ENCODE measurements around the gene SCGB3A2. TPM values are rescaled to one million over a fixed set of nuclear protein-coding genes. Genes with fewer than 3 reads are reported as not detected.
"Not testable (repeated sequence)": the region's sequence is repeated elsewhere in the genome, so short reads cannot be mapped to it uniquely, and the experiment has no call there.

SCGB3A2 gene
- total RNA-seq, 1 donor from 2014 or later: 1.0 TPM

GRCh38 chr5:147859962-147860640 is 18.4 kb upstream of the SCGB3A2 start:
- DNase-seq (ENCODE audit: low spot score) (no peak), ATAC-seq (no peak)
- intact Hi-C loops (cut with DNase I): no loop called here

GRCh38 chr5:147860641-147861025 is 17.9 kb upstream of the SCGB3A2 start:
- intact Hi-C loops (cut with DNase I): no loop called here
- DNase-seq (ENCODE audit: low spot score) (no peak), ATAC-seq (no peak)

DNA sequence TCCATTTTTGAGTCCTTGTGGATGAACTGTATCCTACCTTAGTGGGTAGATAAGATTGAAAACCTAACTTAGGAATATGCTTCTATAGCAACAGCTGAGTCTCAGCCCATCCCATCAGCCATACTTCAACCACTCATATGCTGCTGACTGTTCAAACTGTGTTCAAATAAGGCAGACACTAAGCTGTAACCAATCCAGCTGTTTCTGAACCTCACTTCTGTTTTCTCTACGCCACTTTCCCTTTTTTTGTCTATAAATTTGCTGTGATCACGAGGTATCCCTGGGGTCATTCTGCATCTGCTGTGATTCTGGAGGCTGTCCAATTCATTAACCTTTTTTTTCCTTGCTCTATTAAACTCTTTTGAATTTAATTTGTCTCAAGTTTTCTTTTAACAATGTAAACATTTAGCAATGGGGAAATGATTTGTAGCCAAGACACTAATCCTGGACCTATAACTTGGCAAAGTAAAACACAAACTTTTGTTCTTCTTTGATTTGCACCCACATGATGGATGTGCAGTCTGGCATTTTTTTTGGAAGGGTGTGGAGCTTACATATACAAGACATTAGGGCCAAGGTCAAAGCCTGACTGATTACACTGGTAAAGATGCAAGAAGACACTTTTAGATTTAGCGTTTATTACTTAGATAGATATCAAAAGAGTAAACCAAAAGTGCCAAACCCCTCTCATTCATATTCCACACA is 14.9 kb upstream of the SCGB3A2 start:
- no peak for ATAC-seq
- no peak for DNase-seq (ENCODE audit: low spot score)
- intact Hi-C loops (cut with DNase I): no loop called here

- intact Hi-C loops (cut with DNase I): no loop called here
- DNase-seq (ENCODE audit: low spot score): no peak
- ATAC-seq: no peak
These were observed 9.4 kb upstream of the SCGB3A2 start for GRCh38 chr5:147869112-147869511.

- ATAC-seq; DNase-seq (ENCODE audit: low spot score); intact Hi-C loops (cut with DNase I): not testable (repeated sequence)
These were observed 8.6 kb upstream of the SCGB3A2 start for GRCh38 chr5:147869892-147870291.

GRCh38 chr5:147871980-147872549 is 6.4 kb upstream of the SCGB3A2 start:
- ATAC-seq; DNase-seq (ENCODE audit: low spot score); intact Hi-C loops (cut with DNase I): not testable (repeated sequence)

- DNase-seq (ENCODE audit: low spot score); intact Hi-C loops (cut with DNase I); ATAC-seq: not testable (repeated sequence)
These were observed 5.6 kb upstream of the SCGB3A2 start for GRCh38 chr5:147872744-147873435.

GRCh38 chr5:147874118-147874875 is 4.2 kb upstream of the SCGB3A2 start:
- intact Hi-C loops (cut with DNase I); ATAC-seq; DNase-seq (ENCODE audit: low spot score): not testable (repeated sequence)

GRCh38 chr5:147874910-147875367 is 3.6 kb upstream of the SCGB3A2 start:
- DNase-seq (ENCODE audit: low spot score) (no peak), ATAC-seq (no peak)
- intact Hi-C loops (cut with DNase I): no loop called here

DNA sequence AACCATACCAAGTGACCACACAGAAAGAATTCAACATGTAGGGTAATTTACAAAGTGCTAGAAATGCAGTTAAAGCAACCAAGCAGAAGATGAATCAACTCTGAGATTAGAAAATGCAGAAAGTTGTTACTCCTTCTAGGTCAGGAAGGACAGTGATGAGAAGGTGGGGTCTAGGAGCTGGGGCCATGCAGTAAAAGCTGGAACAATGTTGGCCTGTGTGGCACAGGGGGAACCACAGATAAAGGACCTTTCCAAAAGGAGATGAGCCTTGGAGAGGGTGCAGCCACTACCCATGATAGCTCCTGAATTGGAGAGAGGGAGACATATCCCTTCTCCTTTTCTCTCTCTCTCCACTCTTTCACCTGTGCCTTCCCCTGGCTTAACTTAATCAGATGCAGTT is 2.4 kb upstream of the SCGB3A2 start:
- no peak for ATAC-seq
- DNase-seq (ENCODE audit: low spot score): no peak
- intact Hi-C loops (cut with DNase I): no loop called here

- no peak for ATAC-seq
- DNase-seq (ENCODE audit: low spot score): no peak
- intact Hi-C loops (cut with DNase I): no loop called here
These were observed 1.9 kb upstream of the SCGB3A2 start for GRCh38 chr5:147876626-147877025.

DNA sequence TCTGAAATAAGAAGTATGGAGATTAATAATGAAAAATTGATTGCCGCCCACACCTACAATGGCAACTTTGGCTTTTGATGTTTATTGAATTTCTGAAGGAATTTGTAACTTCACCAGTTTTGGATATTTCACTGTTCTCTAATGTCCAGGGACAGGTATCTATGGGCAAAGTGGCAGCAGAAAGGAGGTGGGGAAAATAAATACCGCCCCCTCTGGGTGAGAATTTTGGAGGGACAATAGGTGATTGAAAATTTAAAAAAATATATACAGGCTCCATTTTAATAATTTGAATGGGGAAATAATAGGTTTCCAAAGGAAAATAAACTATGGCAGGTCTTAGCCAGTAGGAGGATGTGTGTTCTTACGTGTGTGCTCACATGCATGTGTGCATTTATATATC is 1.3 kb downstream of the SCGB3A2 start:
- ATAC-seq (no peak), DNase-seq (ENCODE audit: low spot score) (no peak)
- intact Hi-C loops (cut with DNase I): no loop called here

- intact Hi-C loops (cut with DNase I): no loop called here
- ATAC-seq: no peak
- DNase-seq (ENCODE audit: low spot score): no peak
These were observed 2.0 kb downstream of the SCGB3A2 start for GRCh38 chr5:147880487-147880886.

DNA sequence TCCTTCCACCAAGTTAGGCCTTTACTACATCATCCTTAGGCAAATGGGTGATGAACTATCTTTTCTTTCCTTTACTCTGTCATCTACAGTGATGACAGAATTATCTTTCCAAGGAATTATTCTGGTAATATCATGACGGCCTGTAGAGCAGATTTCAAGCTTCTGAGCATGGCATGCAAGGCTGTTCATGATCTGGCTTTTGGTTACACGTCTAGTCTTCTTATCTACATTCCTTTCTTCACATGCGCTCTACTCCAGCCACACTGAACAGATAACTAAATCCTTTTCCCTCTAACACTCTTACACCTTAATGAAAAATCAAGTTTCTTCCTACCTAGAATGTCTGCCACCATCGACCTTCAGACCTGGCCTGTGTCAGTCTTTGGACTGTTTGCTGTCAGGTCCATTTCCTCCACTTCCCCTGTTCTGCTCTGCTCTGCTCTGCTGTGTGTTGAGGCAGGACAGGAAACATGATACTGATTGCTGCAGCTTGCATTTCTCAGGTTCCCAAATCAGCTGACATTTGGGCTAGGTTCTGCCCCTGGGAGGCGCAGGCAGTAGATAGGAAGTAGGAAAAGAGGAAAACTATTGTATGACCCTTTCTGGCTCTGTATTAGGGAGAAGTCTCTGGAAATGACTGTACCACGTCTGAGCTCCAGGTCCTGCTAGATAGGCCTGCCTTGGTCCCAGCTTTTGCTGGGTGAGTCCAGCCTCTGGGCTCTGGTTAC is 4.2 kb downstream of the SCGB3A2 start:
- intact Hi-C loops (cut with DNase I): no loop called here
- DNase-seq (ENCODE audit: low spot score) (no peak), ATAC-seq (no peak)

DNA sequence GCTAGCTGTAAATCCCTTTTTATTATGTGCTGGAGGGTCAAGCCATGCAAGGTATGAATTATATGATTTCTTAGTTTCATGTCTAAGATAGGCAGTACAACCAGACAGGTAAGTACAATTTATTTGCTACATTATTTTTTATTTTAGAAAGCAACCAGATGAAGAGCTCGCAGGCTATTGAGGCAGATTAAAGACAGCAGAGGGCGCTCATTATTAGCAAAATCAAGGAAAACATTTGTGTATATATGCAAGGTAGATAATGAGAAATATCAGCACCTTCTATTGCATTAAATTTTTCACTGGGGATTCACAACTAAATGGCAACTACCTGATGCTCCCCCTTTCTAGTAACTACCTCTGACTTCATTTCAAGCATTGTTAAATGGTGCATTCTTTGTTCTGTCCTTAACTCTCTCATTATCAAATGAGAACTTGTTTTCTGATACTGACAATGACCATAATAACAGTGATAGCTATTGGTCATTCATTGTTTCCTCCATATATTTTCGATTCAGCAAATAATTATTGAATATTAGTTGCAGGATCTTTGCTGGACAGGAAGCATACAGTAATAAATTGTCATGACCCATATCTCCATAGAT is 8.6 kb downstream of the SCGB3A2 start:
- intact Hi-C loops (cut with DNase I): no loop called here
- ATAC-seq (no peak), DNase-seq (ENCODE audit: low spot score) (no peak)

DNA sequence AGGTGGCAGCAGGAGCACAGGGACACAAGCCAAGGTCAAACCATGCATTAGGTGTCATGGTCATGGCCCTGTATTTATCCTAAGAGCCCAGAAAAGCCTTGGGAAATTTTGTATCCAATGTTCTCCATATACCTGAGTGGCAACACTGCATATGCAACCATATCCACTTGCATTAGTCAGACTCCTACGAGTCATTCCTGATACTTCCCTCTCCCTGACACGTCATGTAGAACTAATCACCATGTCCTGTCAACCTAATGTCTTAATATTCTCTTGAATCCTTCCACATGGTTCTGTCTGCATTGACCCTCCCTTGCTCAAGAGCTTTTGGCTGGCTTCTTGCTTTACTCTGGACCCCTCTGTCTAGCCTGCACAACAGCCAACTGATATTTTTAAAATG is 9.4 kb downstream of the SCGB3A2 start:
- no peak for DNase-seq (ENCODE audit: low spot score)
- no peak for ATAC-seq
- intact Hi-C loops (cut with DNase I): no loop called here

DNA sequence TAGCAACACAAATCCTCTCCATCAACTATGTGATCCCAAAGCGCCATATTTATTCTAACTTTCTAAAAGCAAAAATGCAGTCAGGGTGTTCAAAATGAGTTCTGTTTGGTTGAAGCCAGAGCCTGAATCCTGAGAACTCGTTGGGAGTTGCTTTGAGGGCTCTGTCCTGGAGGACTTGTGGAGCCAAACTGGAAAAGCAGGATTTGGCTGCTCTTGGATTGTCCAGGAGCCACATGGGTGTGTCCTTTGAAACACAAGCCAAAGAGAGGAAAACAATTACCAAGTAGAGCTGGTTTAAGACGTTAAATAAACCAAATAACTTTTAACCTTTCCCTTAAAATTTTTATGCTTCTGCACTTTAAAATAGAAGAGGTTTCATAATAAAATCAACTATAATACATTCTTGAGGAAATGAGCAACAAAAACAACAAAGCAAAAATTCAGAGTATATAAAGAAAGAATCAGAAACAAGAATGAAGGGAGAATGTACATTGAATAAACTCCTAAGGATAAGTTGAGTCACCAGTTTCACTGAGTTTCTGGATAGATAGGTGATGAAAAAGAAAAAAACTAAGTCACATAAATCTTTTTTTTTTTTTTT is 14.3 kb downstream of the SCGB3A2 start:
- DNase-seq (ENCODE audit: low spot score): no peak
- intact Hi-C loops (cut with DNase I): no loop called here
- no peak for ATAC-seq

- DNase-seq (ENCODE audit: low spot score): no peak
- ATAC-seq: no peak
- intact Hi-C loops (cut with DNase I): no loop called here
These were observed 15.3 kb downstream of the SCGB3A2 start for GRCh38 chr5:147893820-147894219.
